Measurements from ENCODE around the gene C3orf70.
"Not testable (repeated sequence)": the region's sequence is repeated elsewhere in the genome, so short reads cannot be mapped to it uniquely, and the experiment has no call there.

The C3orf70 gene

GRCh38 chr3:185151101-185151963, 1.5 kb downstream of the C3orf70 start:
- DNase-seq, result peak in 1 of 3 experiments; percentile 24

- DNase-seq, result no peak
Observed at GRCh38 chr3:185150561-185150960, 2.3 kb downstream of the C3orf70 start.

- no peak for DNase-seq
Observed at GRCh38 chr3:185149591-185149990, 3.3 kb downstream of the C3orf70 start.

- no peak for DNase-seq
Observed at GRCh38 chr3:185145511-185145910, 7.3 kb downstream of the C3orf70 start.

- DNase-seq, result no peak
Observed at GRCh38 chr3:185144784-185145183, 8.1 kb downstream of the C3orf70 start.

GRCh38 chr3:185137821-185138220, 15.0 kb downstream of the C3orf70 start:
- no peak for DNase-seq

- DNase-seq, result no peak
Observed at GRCh38 chr3:185134509-185134908, 18.4 kb downstream of the C3orf70 start.

- DNase-seq, result no peak
Observed at GRCh38 chr3:185131602-185132256, 21.1 kb downstream of the C3orf70 start.

- no peak for DNase-seq
Observed at GRCh38 chr3:185129083-185129482, 23.8 kb downstream of the C3orf70 start.

- DNase-seq, result no peak
Observed at GRCh38 chr3:185126201-185126600, 26.7 kb downstream of the C3orf70 start.

GRCh38 chr3:185120126-185120525, 32.7 kb downstream of the C3orf70 start:
- no peak for DNase-seq

- DNase-seq, result no peak
Observed at GRCh38 chr3:185115371-185115770, 37.5 kb downstream of the C3orf70 start.

- DNase-seq, result no peak
Observed at GRCh38 chr3:185114756-185115155, 38.1 kb downstream of the C3orf70 start.

- DNase-seq, result no peak
Observed at GRCh38 chr3:185112186-185112585, 40.7 kb downstream of the C3orf70 start.

- not testable (repeated sequence) for DNase-seq
Observed at GRCh38 chr3:185109012-185109411, 43.8 kb downstream of the C3orf70 start.

- DNase-seq, result not testable (repeated sequence)
Observed at GRCh38 chr3:185106256-185106890, 46.5 kb downstream of the C3orf70 start.

GRCh38 chr3:185103359-185104127, 49.3 kb downstream of the C3orf70 start:
- no peak for DNase-seq

GRCh38 chr3:185094697-185095096, 58.2 kb downstream of the C3orf70 start:
- no peak for DNase-seq

GRCh38 chr3:185093116-185093515, 59.7 kb downstream of the C3orf70 start:
- DNase-seq, result no peak

GRCh38 chr3:185090811-185091210, 62.0 kb downstream of the C3orf70 start:
- no peak for DNase-seq

- no peak for DNase-seq
Observed at GRCh38 chr3:185089751-185090150, 63.1 kb downstream of the C3orf70 start.

GRCh38 chr3:185089343-185089742, 63.5 kb downstream of the C3orf70 start:
- no peak for DNase-seq

- DNase-seq, result no peak
Observed at GRCh38 chr3:185087419-185087818, 65.4 kb downstream of the C3orf70 start.
